Endothelial cell (in vitro differentiated cells): Measurements from ENCODE around the gene CHSY3. TPM values are rescaled to one million over a fixed set of nuclear protein-coding genes. Genes with fewer than 3 reads are reported as not detected.

Experiments used
- DNase-seq: peaks from one replicate; pipeline ENCODE4 v3.0.0; 2021; ENCODE audit warnings: low spot score
- H3K27ac Mint-ChIP-seq: one replicate; pipeline ENCODE4 v1.8.0; 2021; ENCODE audit warnings: mixed read lengths, inconsistent platforms; ENCODE audit not compliant: unreplicated experiment
- H3K27me3 Mint-ChIP-seq: one replicate; pipeline ENCODE4 v1.8.0; 2021; ENCODE audit warnings: mild to moderate bottlenecking, moderate library complexity, mixed read lengths, inconsistent platforms; ENCODE audit not compliant: unreplicated experiment
- H3K36me3 Mint-ChIP-seq: one replicate; pipeline ENCODE4 v1.8.0; 2021; ENCODE audit warnings: mild to moderate bottlenecking, low read depth, mixed read lengths, inconsistent platforms; ENCODE audit not compliant: unreplicated experiment
- H3K4me1 Mint-ChIP-seq: one replicate; pipeline ENCODE4 v1.8.0; 2021; ENCODE audit warnings: mild to moderate bottlenecking, mixed read lengths, inconsistent platforms; ENCODE audit not compliant: unreplicated experiment
- H3K4me3 Mint-ChIP-seq: one replicate; pipeline ENCODE4 v1.8.0; 2021; ENCODE audit warnings: mild to moderate bottlenecking, mixed read lengths, inconsistent platforms; ENCODE audit not compliant: unreplicated experiment
- H3K9me3 Mint-ChIP-seq: one replicate; pipeline ENCODE4 v1.8.0; 2021; ENCODE audit warnings: mixed read lengths, inconsistent platforms; ENCODE audit not compliant: unreplicated experiment
- total RNA-seq: library from RNA; stranded (reverse); fragmentation: NEBNext Ultra II Directional; extraction: Animal tissue kit (Norgen Biotek cat#: 25700); gene quantifications from one replicate; pipeline ENCODE4 v1.2.1, GENCODE V29; 2021; ENCODE audit not compliant: unreplicated experiment
- TF ChIP-seq, protein P1 (sequence below): fragments of 200-600 bp; sonication (generic); IDR thresholded peaks from one replicate; pipeline ENCODE4 v1.5.0; 2021; ENCODE audit warnings: antibody characterized with exemption; ENCODE audit not compliant: unreplicated experiment

CHSY3 gene
- total RNA-seq, 1 donor from 2014 or later: 21.2 TPM

GRCh38 chr5:129988453-129988852, 84.2 kb downstream of the CHSY3 start:
- TF ChIP-seq, protein P1, sequence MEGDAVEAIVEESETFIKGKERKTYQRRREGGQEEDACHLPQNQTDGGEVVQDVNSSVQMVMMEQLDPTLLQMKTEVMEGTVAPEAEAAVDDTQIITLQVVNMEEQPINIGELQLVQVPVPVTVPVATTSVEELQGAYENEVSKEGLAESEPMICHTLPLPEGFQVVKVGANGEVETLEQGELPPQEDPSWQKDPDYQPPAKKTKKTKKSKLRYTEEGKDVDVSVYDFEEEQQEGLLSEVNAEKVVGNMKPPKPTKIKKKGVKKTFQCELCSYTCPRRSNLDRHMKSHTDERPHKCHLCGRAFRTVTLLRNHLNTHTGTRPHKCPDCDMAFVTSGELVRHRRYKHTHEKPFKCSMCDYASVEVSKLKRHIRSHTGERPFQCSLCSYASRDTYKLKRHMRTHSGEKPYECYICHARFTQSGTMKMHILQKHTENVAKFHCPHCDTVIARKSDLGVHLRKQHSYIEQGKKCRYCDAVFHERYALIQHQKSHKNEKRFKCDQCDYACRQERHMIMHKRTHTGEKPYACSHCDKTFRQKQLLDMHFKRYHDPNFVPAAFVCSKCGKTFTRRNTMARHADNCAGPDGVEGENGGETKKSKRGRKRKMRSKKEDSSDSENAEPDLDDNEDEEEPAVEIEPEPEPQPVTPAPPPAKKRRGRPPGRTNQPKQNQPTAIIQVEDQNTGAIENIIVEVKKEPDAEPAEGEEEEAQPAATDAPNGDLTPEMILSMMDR: no peak
- H3K9me3 Mint-ChIP-seq: no peaks in the 10 kb centered on the region
- peaks cover 14% of the 10 kb centered on the region for H3K36me3 Mint-ChIP-seq
- H3K27me3 Mint-ChIP-seq: no peaks in the 10 kb centered on the region
- DNase-seq: no peak
- no peak overlapping the region for H3K27ac Mint-ChIP-seq
- H3K4me3 Mint-ChIP-seq: no peak overlapping the region
- H3K4me1 Mint-ChIP-seq: peaks cover 10% of the 10 kb centered on the region

DNA sequence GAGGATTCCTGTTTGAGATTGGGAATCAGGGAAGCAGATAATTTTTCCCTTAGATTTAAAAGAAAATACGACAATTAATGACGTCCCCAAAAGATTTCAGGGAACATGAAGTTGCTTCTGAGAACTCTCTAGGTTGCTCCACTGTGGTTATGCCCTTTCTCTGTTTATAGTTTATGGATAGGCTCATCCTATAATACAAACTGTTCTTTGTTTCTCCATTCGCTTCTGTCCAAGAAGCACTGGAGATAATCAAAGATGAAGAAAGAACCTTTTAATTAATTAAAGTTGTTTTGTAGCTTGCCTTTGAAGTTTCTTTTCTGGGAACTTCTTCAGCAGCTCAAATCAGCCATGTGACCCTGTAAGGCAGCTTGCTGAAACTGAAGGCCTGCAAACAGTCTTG, 87.5 kb downstream of the CHSY3 start:
- Mint-ChIP-seq H3K27ac (no peak overlapping the region), H3K27me3 (no peaks in the 10 kb centered on the region), H3K4me1 (peaks cover 14% of the 10 kb centered on the region), H3K4me3 (no peak overlapping the region), H3K36me3 (peaks cover 5% of the 10 kb centered on the region), H3K9me3 (no peaks in the 10 kb centered on the region)
- TF ChIP-seq, protein P1: no peak
- DNase-seq: no peak

- Mint-ChIP-seq H3K4me3 (no peak overlapping the region), H3K27ac (no peak overlapping the region), H3K36me3 (peaks cover 5% of the 10 kb centered on the region), H3K9me3 (no peaks in the 10 kb centered on the region), H3K4me1 (peaks cover 18% of the 10 kb centered on the region), H3K27me3 (no peaks in the 10 kb centered on the region)
- no peak for DNase-seq
- TF ChIP-seq, protein P1: no peak
Observed at GRCh38 chr5:129996896-129997295, 92.6 kb downstream of the CHSY3 start.

GRCh38 chr5:130000460-130000859, 96.2 kb downstream of the CHSY3 start:
- Mint-ChIP-seq H3K27ac (no peak overlapping the region), H3K36me3 (peaks cover 5% of the 10 kb centered on the region), H3K27me3 (no peaks in the 10 kb centered on the region), H3K4me1 (peaks cover 24% of the 10 kb centered on the region), H3K4me3 (no peak overlapping the region), H3K9me3 (no peaks in the 10 kb centered on the region)
- TF ChIP-seq, protein P1: no peak
- no peak for DNase-seq

DNA sequence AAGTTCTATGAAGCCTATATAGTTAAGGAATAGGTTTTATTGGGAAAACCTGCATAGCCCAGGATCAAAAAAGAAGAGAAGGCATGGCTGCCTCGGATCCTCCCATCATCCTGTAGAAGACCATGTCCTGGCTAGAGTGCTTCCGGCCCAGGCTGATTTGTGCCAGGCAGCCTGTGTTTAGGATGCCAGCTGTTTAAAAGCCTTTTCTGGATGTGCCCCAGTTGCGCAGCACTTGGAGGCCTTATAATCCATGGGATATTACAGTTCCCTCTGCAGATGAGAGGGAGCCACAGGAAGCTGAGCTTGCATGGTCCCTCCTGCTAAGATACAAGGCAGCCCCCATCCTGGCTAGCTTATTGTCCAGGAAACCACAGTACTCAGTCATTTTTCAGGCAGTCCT, 97.9 kb downstream of the CHSY3 start:
- peak overlapping the region; percentile 67 for H3K27ac Mint-ChIP-seq
- TF ChIP-seq, protein P1: no peak
- DNase-seq: no peak
- no peak overlapping the region for H3K4me3 Mint-ChIP-seq
- H3K4me1 Mint-ChIP-seq: peaks cover 27% of the 10 kb centered on the region
- H3K9me3 Mint-ChIP-seq: no peaks in the 10 kb centered on the region
- H3K27me3 Mint-ChIP-seq: no peaks in the 10 kb centered on the region
- H3K36me3 Mint-ChIP-seq: peaks cover 3% of the 10 kb centered on the region
